Measurements from ENCODE around the gene PRKN.

The PRKN gene

GRCh38 chr6:161788531-161788930 is 939.0 kb downstream of the PRKN start (continued):
- TF ChIP-seq ZFP3 (CRISPR knock-in tag; IDR thresholded peaks at IDR 0.05) (no peak), ZNF565 (CRISPR knock-in tag; conservative IDR thresholded peaks at IDR 0.05; ENCODE audit: low read depth) (no peak), OSR1 (CRISPR knock-in tag; IDR thresholded peaks at IDR 0.05) (no peak), ISL1 (CRISPR knock-in tag; IDR thresholded peaks at IDR 0.05) (no peak), CSDC2 (CRISPR knock-in tag; IDR thresholded peaks at IDR 0.05) (no peak), TOX (CRISPR knock-in tag; IDR thresholded peaks at IDR 0.05; ENCODE audit: borderline replicate concordance) (no peak), CSRNP3 (CRISPR knock-in tag; IDR thresholded peaks at IDR 0.05) (no peak)

- no peak for ATAC-seq
- TF ChIP-seq ZC3H10 (CRISPR knock-in tag; IDR thresholded peaks at IDR 0.05) (no peak), PATZ1 (CRISPR knock-in tag; IDR thresholded peaks at IDR 0.05; ENCODE audit: borderline replicate concordance) (no peak), POU6F1 (CRISPR knock-in tag; IDR thresholded peaks at IDR 0.05; ENCODE audit: borderline replicate concordance, low read depth) (no peak), BACH2 (CRISPR knock-in tag; IDR thresholded peaks at IDR 0.05; ENCODE audit: borderline replicate concordance) (no peak), CSDC2 (CRISPR knock-in tag; IDR thresholded peaks at IDR 0.05) (no peak), PPARA (CRISPR knock-in tag; IDR thresholded peaks at IDR 0.05; ENCODE audit: borderline replicate concordance) (no peak), ARNTL (CRISPR knock-in tag; IDR thresholded peaks at IDR 0.05; ENCODE audit: borderline replicate concordance, low read depth) (no peak), ZFP3 (CRISPR knock-in tag; IDR thresholded peaks at IDR 0.05) (no peak), ESRRG (CRISPR knock-in tag; IDR thresholded peaks at IDR 0.05) (no peak), TSHZ2 (CRISPR knock-in tag; IDR thresholded peaks at IDR 0.05) (no peak)
These were observed 955.4 kb downstream of the PRKN start for GRCh38 chr6:161772176-161772575.

- ATAC-seq: no peak
- TF ChIP-seq RARB (CRISPR knock-in tag; IDR thresholded peaks at IDR 0.05) (no peak), SNAI2 (CRISPR knock-in tag; IDR thresholded peaks at IDR 0.05) (no peak), ZFP3 (CRISPR knock-in tag; IDR thresholded peaks at IDR 0.05) (no peak), GLIS3 (CRISPR knock-in tag; IDR thresholded peaks at IDR 0.05) (no peak), TCF4 (CRISPR knock-in tag; IDR thresholded peaks at IDR 0.05; ENCODE audit: borderline replicate concordance) (no peak), ZC3H10 (CRISPR knock-in tag; IDR thresholded peaks at IDR 0.05) (no peak), ZNF70 (CRISPR knock-in tag; IDR thresholded peaks at IDR 0.05) (no peak), ARNTL (CRISPR knock-in tag; IDR thresholded peaks at IDR 0.05; ENCODE audit: borderline replicate concordance, low read depth) (no peak), CSRNP3 (CRISPR knock-in tag; IDR thresholded peaks at IDR 0.05) (no peak), BACH2 (CRISPR knock-in tag; IDR thresholded peaks at IDR 0.05; ENCODE audit: borderline replicate concordance) (no peak), ISL1 (CRISPR knock-in tag; IDR thresholded peaks at IDR 0.05) (no peak), OSR1 (CRISPR knock-in tag; IDR thresholded peaks at IDR 0.05) (no peak), CREB5 (CRISPR knock-in tag; IDR thresholded peaks at IDR 0.05; ENCODE audit: low read depth) (no peak), ZNF8 (CRISPR knock-in tag; IDR thresholded peaks at IDR 0.05) (no peak)
These were observed 965.6 kb downstream of the PRKN start for GRCh38 chr6:161761966-161762365.

All from SK-N-SH treated with all-trans-retinoic acid at 6 μM for 48 hours (cell line).